DMS114 treated with DMSO at 0.1 percent for 48 hours (cell line): ENCODE data around the gene NAP1L2.
A peak's percentile ranks its signal among the peaks of the same experiment; 100 is the strongest.
"Not testable (repeated sequence)": the region's sequence is repeated elsewhere in the genome, so short reads cannot be mapped to it uniquely, and the experiment has no call there.

ENCODE experiments used
- DNase-seq: peaks from one replicate; lab custom pipeline; 2025; ENCODE audit not compliant: unreplicated experiment; lab: John Stamatoyannopoulos, UW

Gene NAP1L2, protein sequence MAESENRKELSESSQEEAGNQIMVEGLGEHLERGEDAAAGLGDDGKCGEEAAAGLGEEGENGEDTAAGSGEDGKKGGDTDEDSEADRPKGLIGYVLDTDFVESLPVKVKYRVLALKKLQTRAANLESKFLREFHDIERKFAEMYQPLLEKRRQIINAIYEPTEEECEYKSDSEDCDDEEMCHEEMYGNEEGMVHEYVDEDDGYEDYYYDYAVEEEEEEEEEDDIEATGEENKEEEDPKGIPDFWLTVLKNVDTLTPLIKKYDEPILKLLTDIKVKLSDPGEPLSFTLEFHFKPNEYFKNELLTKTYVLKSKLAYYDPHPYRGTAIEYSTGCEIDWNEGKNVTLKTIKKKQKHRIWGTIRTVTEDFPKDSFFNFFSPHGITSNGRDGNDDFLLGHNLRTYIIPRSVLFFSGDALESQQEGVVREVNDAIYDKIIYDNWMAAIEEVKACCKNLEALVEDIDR

GRCh38 chrX:73214426-73215094, at the start of gene NAP1L2:
Gene NAP1L2, minus strand, starts transcription at chrX:73214851. Its CDS starts 359 bp downstream, at chrX:73214492.
- no peak for DNase-seq

GRCh38 chrX:73262991-73263390, 48.3 kb upstream of the NAP1L2 start:
- peak; percentile 26 for DNase-seq

- DNase-seq: no peak
Observed at GRCh38 chrX:73239242-73239641, 24.6 kb upstream of the NAP1L2 start.

DNA sequence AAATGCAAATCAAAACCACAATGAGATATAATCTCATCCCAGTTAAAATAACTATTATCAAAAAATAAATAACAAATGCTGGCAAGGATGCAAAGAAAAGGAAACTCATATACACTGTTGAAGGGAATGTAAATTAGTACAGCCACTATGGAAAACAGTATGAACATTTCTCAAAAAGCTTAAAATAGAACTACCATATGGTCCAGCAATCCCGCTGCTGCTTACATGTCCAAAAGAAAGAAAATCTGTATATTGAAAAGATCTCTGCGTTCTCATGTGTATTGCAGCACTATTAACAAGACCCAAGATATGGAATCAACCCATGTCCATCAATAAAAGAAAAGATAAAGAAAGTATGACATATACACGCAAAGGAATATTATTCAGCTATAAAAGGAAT, 3.0 kb upstream of the NAP1L2 start:
- DNase-seq: no peak

DNA sequence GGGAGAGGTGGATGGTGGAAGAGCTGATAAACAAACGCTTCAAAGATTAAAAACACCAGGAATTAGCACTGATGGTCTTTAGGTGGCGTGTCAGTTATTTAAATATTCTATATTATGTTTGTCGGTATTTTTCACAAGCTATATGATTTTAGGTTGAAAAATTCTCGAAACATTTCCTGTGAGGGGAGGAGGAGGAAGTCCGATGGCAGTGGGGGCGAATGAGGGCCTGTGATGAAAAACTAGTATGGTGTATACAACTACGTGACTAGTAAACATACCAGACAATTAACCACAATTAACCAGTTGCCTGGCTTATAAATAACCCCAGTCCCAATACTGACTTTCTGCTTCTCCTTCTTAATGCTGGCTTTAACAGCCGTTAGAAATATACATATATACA, 595 bp upstream of the NAP1L2 start:
- no peak for DNase-seq

- DNase-seq: no peak
Observed at GRCh38 chrX:73213734-73214425, 771 bp downstream of the NAP1L2 start.

DNA sequence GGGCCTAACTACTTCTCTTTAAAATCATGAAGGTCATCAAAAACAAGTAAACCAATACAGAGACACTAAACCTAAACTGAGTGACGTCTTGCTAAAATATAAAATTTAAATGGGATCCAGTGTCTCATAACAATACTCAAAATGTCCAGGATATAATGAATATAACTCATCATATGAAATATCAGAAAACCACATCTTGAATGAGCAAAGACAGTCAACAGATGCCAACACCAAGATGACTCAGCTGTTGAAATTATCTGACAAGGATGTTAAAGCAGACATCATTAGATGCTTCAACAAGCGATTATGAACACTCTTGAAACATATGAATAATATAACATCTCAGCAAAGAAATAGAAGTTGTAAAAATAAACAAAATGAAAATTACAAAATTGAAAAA, 8.3 kb downstream of the NAP1L2 start:
- no peak for DNase-seq

GRCh38 chrX:73182502-73183114, 32.0 kb downstream of the NAP1L2 start:
- DNase-seq: no peak

- not testable (repeated sequence) for DNase-seq
Observed at GRCh38 chrX:73168945-73169344, 45.7 kb downstream of the NAP1L2 start.
